ENCODE measurements around the gene C10orf90. TPM values are rescaled to one million over a fixed set of nuclear protein-coding genes. Genes with fewer than 3 reads are reported as not detected.

C10orf90 gene
- polyA plus RNA-seq, 5 donors = 13.0 to 29.3 (median 16.3) TPM

- DNase-seq = no peak
Observed at GRCh38 chr10:126586878-126587277, 83.6 kb downstream of the C10orf90 start.

GRCh38 chr10:126586128-126586527, 84.4 kb downstream of the C10orf90 start:
- DNase-seq = no peak

- no peak for DNase-seq
Observed at GRCh38 chr10:126585249-126586017, 85.1 kb downstream of the C10orf90 start.

- no peak for DNase-seq
Observed at GRCh38 chr10:126584836-126585235, 85.7 kb downstream of the C10orf90 start.

GRCh38 chr10:126583552-126584200, 86.8 kb downstream of the C10orf90 start:
- no peak for DNase-seq

- DNase-seq = no peak
Observed at GRCh38 chr10:126581648-126582046, 88.8 kb downstream of the C10orf90 start.

- DNase-seq = no peak
Observed at GRCh38 chr10:126580873-126581647, 89.4 kb downstream of the C10orf90 start.

GRCh38 chr10:126576336-126576735, 94.2 kb downstream of the C10orf90 start:
- no peak for DNase-seq

GRCh38 chr10:126570621-126571602, 99.6 kb downstream of the C10orf90 start:
- no peak for DNase-seq

GRCh38 chr10:126570245-126570570, 100.3 kb downstream of the C10orf90 start:
- DNase-seq = no peak

GRCh38 chr10:126569513-126570244, 100.8 kb downstream of the C10orf90 start:
- DNase-seq = no peak

- no peak for DNase-seq
Observed at GRCh38 chr10:126568809-126569385, 101.6 kb downstream of the C10orf90 start.

- no peak for DNase-seq
Observed at GRCh38 chr10:126565871-126566270, 104.6 kb downstream of the C10orf90 start.

- DNase-seq = no peak
Observed at GRCh38 chr10:126565441-126565840, 105.1 kb downstream of the C10orf90 start.

- DNase-seq = no peak
Observed at GRCh38 chr10:126564326-126564888, 106.1 kb downstream of the C10orf90 start.

- DNase-seq = no peak
Observed at GRCh38 chr10:126563361-126563760, 107.1 kb downstream of the C10orf90 start.

GRCh38 chr10:126561921-126562680, 108.4 kb downstream of the C10orf90 start:
- DNase-seq = no peak

GRCh38 chr10:126561294-126561920, 109.1 kb downstream of the C10orf90 start:
- no peak for DNase-seq

GRCh38 chr10:126558881-126559280, 111.6 kb downstream of the C10orf90 start:
- no peak for DNase-seq

Measured in right lung (tissue), 5 donors.